WTC11 (cell line): ENCODE results near the gene TMUB1. TPM values are rescaled to one million over a fixed set of nuclear protein-coding genes. Genes with fewer than 3 reads are reported as not detected.

Experiments
- ATAC-seq: fragments of 200-7000 bp; cut with Tn5 transposase; 2 replicates; pipeline ENCODE4 v1.10.0; 2021; ENCODE audit warnings: mild to moderate bottlenecking, moderate library complexity
- CTCF ChIA-PET: fragments of 300-600 bp; sonication (Branson Sonifier 250); formaldehyde crosslinking; loops from one replicate; lab custom pipeline; 2021; ENCODE audit warnings: antibody characterized with exemption; lab: Charles Lee
- POLR2A ChIA-PET: fragments of 350-600 bp; sonication (Branson Sonifier 250); formaldehyde crosslinking; loops from one replicate; lab custom pipeline; 2021; ENCODE audit warnings: antibody characterized with exemption; lab: Charles Lee
- DNase-seq: peaks from one replicate; pipeline ENCODE4 v3.0.0; 2021; ENCODE audit warnings: low spot score
- H3K27ac Mint-ChIP-seq: 2 replicates; pipeline ENCODE4 v1.8.0; 2021; ENCODE audit warnings: mixed read lengths
- H3K27me3 Mint-ChIP-seq: 2 replicates; pipeline ENCODE4 v1.8.0; 2021; ENCODE audit warnings: low read depth, mild to moderate bottlenecking, moderate library complexity, mixed read lengths
- H3K36me3 Mint-ChIP-seq: 2 replicates; pipeline ENCODE4 v1.8.0; 2021; ENCODE audit warnings: mixed read lengths
- H3K4me1 Mint-ChIP-seq: 2 replicates; pipeline ENCODE4 v1.8.0; 2022; ENCODE audit warnings: mixed read lengths
- H3K4me3 Mint-ChIP-seq: 2 replicates; pipeline ENCODE4 v1.8.0; 2021; ENCODE audit warnings: mild to moderate bottlenecking, moderate library complexity, mixed read lengths
- H3K9me3 Mint-ChIP-seq: 2 replicates; pipeline ENCODE4 v1.8.0; 2021; ENCODE audit warnings: mixed read lengths
- CREB1 ChIP-seq: sonication (generic); formaldehyde crosslinking; IDR thresholded peaks from 2 replicates; pipeline ENCODE4 v1.8.0; 2023; ENCODE audit warnings: mild to moderate bottlenecking, missing genetic modification reagents
- ELF4 ChIP-seq: sonication (generic); formaldehyde crosslinking; IDR thresholded peaks from 2 replicates; pipeline ENCODE4 v1.8.1; 2022; ENCODE audit warnings: low read depth, mild to moderate bottlenecking, moderate library complexity, missing genetic modification reagents
- ETV6 ChIP-seq: sonication (generic); formaldehyde crosslinking; IDR thresholded peaks from 2 replicates; pipeline ENCODE4 v1.8.1; 2022; ENCODE audit warnings: mild to moderate bottlenecking, missing genetic modification reagents
- FOXP1 ChIP-seq: sonication (generic); formaldehyde crosslinking; IDR thresholded peaks from 2 replicates; pipeline ENCODE4 v1.8.0; 2022; ENCODE audit warnings: missing genetic modification reagents, mild to moderate bottlenecking, moderate library complexity, borderline replicate concordance
- GRHL2 ChIP-seq: fragments of 250-450 bp; sonication (Bioruptor Pico); IDR thresholded peaks from 2 replicates; pipeline ENCODE4 v1.8.0; 2022; ENCODE audit warnings: mild to moderate bottlenecking, moderate library complexity; ENCODE audit not compliant: insufficient replicate concordance, severe bottlenecking
- GTF2I ChIP-seq: fragments of 250-450 bp; sonication (Bioruptor Pico); conservative IDR thresholded peaks from 2 replicates; pipeline ENCODE4 v1.4.0; 2021; ENCODE audit warnings: mild to moderate bottlenecking
- JUN ChIP-seq: sonication (generic); formaldehyde crosslinking; IDR thresholded peaks from 2 replicates; pipeline ENCODE4 v1.8.0; 2023; ENCODE audit warnings: mild to moderate bottlenecking, missing genetic modification reagents
- MYBL2 ChIP-seq: sonication (generic); formaldehyde crosslinking; IDR thresholded peaks from 2 replicates; pipeline ENCODE4 v1.8.1; 2023; ENCODE audit warnings: mild to moderate bottlenecking, moderate library complexity, missing genetic modification reagents
- NFATC4 ChIP-seq: fragments of 250-450 bp; sonication (Bioruptor Pico); IDR thresholded peaks from 2 replicates; pipeline ENCODE4 v1.9.0; 2021; ENCODE audit warnings: mild to moderate bottlenecking
- NR1H2 ChIP-seq: sonication (generic); formaldehyde crosslinking; IDR thresholded peaks from 2 replicates; pipeline ENCODE4 v1.9.0; 2021; ENCODE audit warnings: mild to moderate bottlenecking, moderate library complexity, missing genetic modification reagents
- NR3C1 ChIP-seq: sonication (generic); formaldehyde crosslinking; conservative IDR thresholded peaks from 2 replicates; pipeline ENCODE4 v1.8.1; 2023; ENCODE audit warnings: low read depth, mild to moderate bottlenecking, missing genetic modification reagents
- SOX15 ChIP-seq: fragments of 250-450 bp; sonication (Bioruptor Pico); IDR thresholded peaks from 2 replicates; pipeline ENCODE4 v1.9.0; 2021; ENCODE audit warnings: mild to moderate bottlenecking
- TEAD4 ChIP-seq: sonication (generic); formaldehyde crosslinking; IDR thresholded peaks from 2 replicates; pipeline ENCODE4 v1.8.0; 2022; ENCODE audit warnings: mild to moderate bottlenecking, missing genetic modification reagents
- ZNF138 ChIP-seq: sonication (generic); formaldehyde crosslinking; conservative IDR thresholded peaks from 2 replicates; pipeline ENCODE4 v1.8.1; 2022; ENCODE audit warnings: mild to moderate bottlenecking, moderate library complexity, missing genetic modification reagents
- ZNF219 ChIP-seq: sonication (generic); formaldehyde crosslinking; IDR thresholded peaks from 2 replicates; pipeline ENCODE4 v1.8.0; 2023; ENCODE audit warnings: missing genetic modification reagents, mild to moderate bottlenecking, borderline replicate concordance
- ZNF232 ChIP-seq: sonication (generic); formaldehyde crosslinking; IDR thresholded peaks from 2 replicates; pipeline ENCODE4 v1.8.0; 2022; ENCODE audit warnings: mild to moderate bottlenecking, missing genetic modification reagents
- ZNF263 ChIP-seq: sonication (generic); formaldehyde crosslinking; IDR thresholded peaks from 2 replicates; pipeline ENCODE4 v1.8.1; 2022; ENCODE audit warnings: low read depth, mild to moderate bottlenecking, moderate library complexity, missing genetic modification reagents
- ZNF423 ChIP-seq: fragments of 250-450 bp; sonication (Bioruptor Pico); IDR thresholded peaks from 2 replicates; pipeline ENCODE4 v2.1.2; 2022; ENCODE audit warnings: mild to moderate bottlenecking, moderate library complexity
- ZNF671 ChIP-seq: fragments of 250-450 bp; sonication (Bioruptor Pico); IDR thresholded peaks from 2 replicates; pipeline ENCODE4 v1.8.0; 2021; ENCODE audit warnings: mild to moderate bottlenecking
- total RNA-seq: library from RNA; stranded (reverse); gene quantifications from 3 replicates; pipeline ENCODE4 v1.2.3, GENCODE V29; 2021
- TF ChIP-seq, protein P1 (sequence below): sonication (generic); formaldehyde crosslinking; IDR thresholded peaks from 2 replicates; pipeline ENCODE4 v1.8.1; 2022; ENCODE audit warnings: mild to moderate bottlenecking, missing genetic modification reagents, moderate library complexity, borderline replicate concordance
- TF ChIP-seq, protein P2 (sequence below): sonication (generic); formaldehyde crosslinking; IDR thresholded peaks from 2 replicates; pipeline ENCODE4 v1.8.1; 2022; ENCODE audit warnings: low read depth, mild to moderate bottlenecking, moderate library complexity, missing genetic modification reagents, borderline replicate concordance
- TF ChIP-seq, protein P3 (sequence below): sonication (generic); formaldehyde crosslinking; IDR thresholded peaks from 2 replicates; pipeline ENCODE4 v1.8.0; 2022; ENCODE audit warnings: mild to moderate bottlenecking, missing genetic modification reagents
- TF ChIP-seq, protein P4 (sequence below): sonication (generic); formaldehyde crosslinking; IDR thresholded peaks from 2 replicates; pipeline ENCODE4 v1.8.0; 2023; ENCODE audit warnings: missing genetic modification reagents

TMUB1 gene
- total RNA-seq, 1 experiment from 2014 or later, result 72.8 TPM

DNA sequence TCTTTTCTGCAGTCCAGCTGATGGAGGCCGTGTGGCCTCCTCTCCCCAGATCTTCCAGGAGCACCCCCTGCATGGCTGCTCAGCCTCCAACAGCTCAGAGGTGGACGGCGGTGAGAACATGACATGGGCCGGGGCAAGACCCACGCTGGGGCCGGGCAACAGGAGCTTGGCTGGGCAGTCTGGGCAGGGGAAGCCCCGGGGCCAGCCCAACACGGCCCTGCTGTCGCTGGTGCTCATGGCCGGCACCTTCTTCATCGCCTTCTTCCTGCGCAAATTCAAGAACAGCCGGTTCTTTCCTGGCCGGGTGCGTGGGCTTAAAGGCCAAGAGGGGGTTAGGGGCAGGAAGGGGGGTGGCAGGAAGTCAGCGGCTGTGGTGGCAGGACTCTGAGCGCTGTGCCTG is 9.3 kb downstream of the TMUB1 start:
- Mint-ChIP-seq H3K9me3 (no peaks in the 10 kb centered on the region), H3K4me3 (no peak overlapping the region), H3K36me3 (peaks cover 34% of the 10 kb centered on the region), H3K4me1 (peaks cover 21% of the 10 kb centered on the region), H3K27ac (no peak overlapping the region), H3K27me3 (no peaks in the 10 kb centered on the region)
- no peak for TF ChIP-seq ZNF138 (CRISPR knock-in tag)
- TF ChIP-seq CREB1 (CRISPR knock-in tag), result no peak
- no peak for TF ChIP-seq ZNF263 (CRISPR knock-in tag)
- TF ChIP-seq ZNF671 (CRISPR knock-in tag), result no peak
- no peak for TF ChIP-seq ZNF423
- no peak for TF ChIP-seq NR1H2 (CRISPR knock-in tag)
- TF ChIP-seq, protein P1, sequence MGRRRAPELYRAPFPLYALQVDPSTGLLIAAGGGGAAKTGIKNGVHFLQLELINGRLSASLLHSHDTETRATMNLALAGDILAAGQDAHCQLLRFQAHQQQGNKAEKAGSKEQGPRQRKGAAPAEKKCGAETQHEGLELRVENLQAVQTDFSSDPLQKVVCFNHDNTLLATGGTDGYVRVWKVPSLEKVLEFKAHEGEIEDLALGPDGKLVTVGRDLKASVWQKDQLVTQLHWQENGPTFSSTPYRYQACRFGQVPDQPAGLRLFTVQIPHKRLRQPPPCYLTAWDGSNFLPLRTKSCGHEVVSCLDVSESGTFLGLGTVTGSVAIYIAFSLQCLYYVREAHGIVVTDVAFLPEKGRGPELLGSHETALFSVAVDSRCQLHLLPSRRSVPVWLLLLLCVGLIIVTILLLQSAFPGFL (CRISPR knock-in tag), result no peak
- TF ChIP-seq FOXP1 (CRISPR knock-in tag), result no peak
- TF ChIP-seq, protein P2, sequence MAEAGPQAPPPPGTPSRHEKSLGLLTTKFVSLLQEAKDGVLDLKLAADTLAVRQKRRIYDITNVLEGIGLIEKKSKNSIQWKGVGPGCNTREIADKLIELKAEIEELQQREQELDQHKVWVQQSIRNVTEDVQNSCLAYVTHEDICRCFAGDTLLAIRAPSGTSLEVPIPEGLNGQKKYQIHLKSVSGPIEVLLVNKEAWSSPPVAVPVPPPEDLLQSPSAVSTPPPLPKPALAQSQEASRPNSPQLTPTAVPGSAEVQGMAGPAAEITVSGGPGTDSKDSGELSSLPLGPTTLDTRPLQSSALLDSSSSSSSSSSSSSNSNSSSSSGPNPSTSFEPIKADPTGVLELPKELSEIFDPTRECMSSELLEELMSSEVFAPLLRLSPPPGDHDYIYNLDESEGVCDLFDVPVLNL (CRISPR knock-in tag), result no peak
- TF ChIP-seq SOX15 (CRISPR knock-in tag), result no peak
- TF ChIP-seq, protein P3, sequence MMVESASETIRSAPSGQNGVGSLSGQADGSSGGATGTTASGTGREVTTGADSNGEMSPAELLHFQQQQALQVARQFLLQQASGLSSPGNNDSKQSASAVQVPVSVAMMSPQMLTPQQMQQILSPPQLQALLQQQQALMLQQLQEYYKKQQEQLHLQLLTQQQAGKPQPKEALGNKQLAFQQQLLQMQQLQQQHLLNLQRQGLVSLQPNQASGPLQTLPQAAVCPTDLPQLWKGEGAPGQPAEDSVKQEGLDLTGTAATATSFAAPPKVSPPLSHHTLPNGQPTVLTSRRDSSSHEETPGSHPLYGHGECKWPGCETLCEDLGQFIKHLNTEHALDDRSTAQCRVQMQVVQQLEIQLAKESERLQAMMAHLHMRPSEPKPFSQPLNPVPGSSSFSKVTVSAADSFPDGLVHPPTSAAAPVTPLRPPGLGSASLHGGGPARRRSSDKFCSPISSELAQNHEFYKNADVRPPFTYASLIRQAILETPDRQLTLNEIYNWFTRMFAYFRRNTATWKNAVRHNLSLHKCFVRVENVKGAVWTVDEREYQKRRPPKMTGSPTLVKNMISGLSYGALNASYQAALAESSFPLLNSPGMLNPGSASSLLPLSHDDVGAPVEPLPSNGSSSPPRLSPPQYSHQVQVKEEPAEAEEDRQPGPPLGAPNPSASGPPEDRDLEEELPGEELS (CRISPR knock-in tag), result no peak
- no peak for TF ChIP-seq ELF4 (CRISPR knock-in tag)
- ATAC-seq (no peak), DNase-seq (no peak)
- ChIA-PET POLR2A (no interaction called here), CTCF (interaction anchor here (0.9 to 1.3 kb wide), 2 partner anchors 12 kb away, joined by 3 read pairs; no protein-coding TSS in a partner anchor)

DNA sequence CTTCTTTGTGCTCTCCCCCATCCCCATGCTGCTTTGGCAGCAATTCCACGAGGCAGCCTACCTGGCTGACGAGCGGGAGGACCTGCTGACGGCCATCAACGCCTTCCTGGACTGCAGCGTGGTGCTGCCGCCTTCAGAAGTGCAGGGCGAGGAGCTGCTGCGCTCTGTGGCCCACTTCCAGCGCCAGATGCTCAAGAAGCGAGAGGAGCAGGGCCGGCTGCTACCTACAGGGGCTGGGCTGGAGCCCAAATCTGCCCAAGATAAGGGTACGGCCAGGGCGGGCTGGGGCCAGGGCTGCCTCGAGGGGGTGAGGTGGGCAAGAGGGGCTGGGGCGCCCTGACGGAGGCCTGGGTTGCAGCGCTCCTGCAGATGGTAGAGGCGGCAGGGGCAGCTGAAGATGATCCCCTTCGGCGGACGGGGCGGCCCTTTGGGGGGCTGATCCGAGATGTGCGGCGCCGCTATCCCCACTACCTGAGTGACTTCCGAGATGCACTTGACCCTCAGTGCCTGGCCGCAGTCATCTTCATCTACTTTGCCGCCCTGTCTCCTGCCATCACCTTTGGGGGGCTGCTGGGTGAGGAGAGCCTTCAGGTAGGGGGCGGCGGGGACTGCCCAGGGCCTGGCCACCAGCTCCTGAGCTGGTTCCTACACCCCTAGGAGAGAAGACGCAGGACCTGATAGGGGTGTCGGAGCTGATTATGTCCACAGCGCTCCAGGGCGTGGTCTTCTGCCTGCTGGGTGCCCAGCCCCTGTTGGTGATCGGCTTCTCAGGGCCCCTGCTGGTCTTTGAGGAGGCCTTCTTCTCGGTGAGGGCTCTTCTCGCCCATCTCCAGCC is 12.0 kb downstream of the TMUB1 start:
- no peak overlapping the region for H3K27ac Mint-ChIP-seq
- H3K4me3 Mint-ChIP-seq, result no peak overlapping the region
- ChIA-PET CTCF (interaction anchor here (1.1 kb wide), 1 partner anchor 45 kb away, joined by 3 read pairs; no protein-coding TSS in a partner anchor), POLR2A (no interaction called here)
- H3K36me3 Mint-ChIP-seq, result peaks cover 50% of the 10 kb centered on the region
- no peak for DNase-seq
- peaks cover 19% of the 10 kb centered on the region for H3K4me1 Mint-ChIP-seq
- H3K9me3 Mint-ChIP-seq, result no peaks in the 10 kb centered on the region
- TF ChIP-seq MYBL2 (CRISPR knock-in tag) (no peak), NFATC4 (CRISPR knock-in tag) (no peak), ZNF232 (CRISPR knock-in tag) (no peak), ZNF219 (no peak), TEAD4 (no peak), ETV6 (no peak), FOXP1 (CRISPR knock-in tag) (no peak)
- TF ChIP-seq, all 79 proteins: peak for 0
- H3K27me3 Mint-ChIP-seq, result no peaks in the 10 kb centered on the region
- ATAC-seq, result no peak

DNA sequence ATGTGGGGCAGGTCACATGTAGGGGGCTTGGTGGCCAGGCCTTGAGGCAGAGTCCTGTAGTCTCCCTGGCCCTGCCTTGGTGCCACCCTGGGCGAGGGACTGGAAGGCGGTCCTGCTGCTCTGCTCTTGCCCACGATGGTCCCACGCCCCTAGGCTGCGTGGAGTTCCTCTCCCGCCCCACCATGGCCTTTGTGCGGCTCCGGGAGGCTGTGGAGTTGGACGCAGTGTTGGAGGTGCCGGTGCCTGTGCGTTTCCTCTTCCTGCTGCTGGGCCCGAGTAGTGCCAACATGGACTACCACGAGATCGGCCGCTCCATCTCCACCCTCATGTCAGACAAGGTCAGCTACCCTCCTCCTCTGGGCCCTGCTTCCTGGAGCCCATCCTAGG is 12.7 kb downstream of the TMUB1 start:
- H3K27me3 Mint-ChIP-seq, result no peaks in the 10 kb centered on the region
- peaks cover 47% of the 10 kb centered on the region for H3K36me3 Mint-ChIP-seq
- H3K4me3 Mint-ChIP-seq, result no peak overlapping the region
- POLR2A ChIA-PET, result no interaction called here
- DNase-seq, result no peak
- ATAC-seq, result no peak
- H3K27ac Mint-ChIP-seq, result no peak overlapping the region
- CTCF ChIA-PET, result no interaction called here
- no peaks in the 10 kb centered on the region for H3K9me3 Mint-ChIP-seq
- H3K4me1 Mint-ChIP-seq, result peaks cover 13% of the 10 kb centered on the region
- TF ChIP-seq FOXP1 (CRISPR knock-in tag) (no peak), JUN (no peak), GRHL2 (no peak), NR3C1 (CRISPR knock-in tag) (no peak), GTF2I (CRISPR knock-in tag) (no peak), CREB1 (CRISPR knock-in tag) (no peak)
- TF ChIP-seq, protein P4, sequence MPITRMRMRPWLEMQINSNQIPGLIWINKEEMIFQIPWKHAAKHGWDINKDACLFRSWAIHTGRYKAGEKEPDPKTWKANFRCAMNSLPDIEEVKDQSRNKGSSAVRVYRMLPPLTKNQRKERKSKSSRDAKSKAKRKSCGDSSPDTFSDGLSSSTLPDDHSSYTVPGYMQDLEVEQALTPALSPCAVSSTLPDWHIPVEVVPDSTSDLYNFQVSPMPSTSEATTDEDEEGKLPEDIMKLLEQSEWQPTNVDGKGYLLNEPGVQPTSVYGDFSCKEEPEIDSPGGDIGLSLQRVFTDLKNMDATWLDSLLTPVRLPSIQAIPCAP (CRISPR knock-in tag), result no peak
